ENCODE measurements around the gene SOX21.

The SOX21 gene

DNA sequence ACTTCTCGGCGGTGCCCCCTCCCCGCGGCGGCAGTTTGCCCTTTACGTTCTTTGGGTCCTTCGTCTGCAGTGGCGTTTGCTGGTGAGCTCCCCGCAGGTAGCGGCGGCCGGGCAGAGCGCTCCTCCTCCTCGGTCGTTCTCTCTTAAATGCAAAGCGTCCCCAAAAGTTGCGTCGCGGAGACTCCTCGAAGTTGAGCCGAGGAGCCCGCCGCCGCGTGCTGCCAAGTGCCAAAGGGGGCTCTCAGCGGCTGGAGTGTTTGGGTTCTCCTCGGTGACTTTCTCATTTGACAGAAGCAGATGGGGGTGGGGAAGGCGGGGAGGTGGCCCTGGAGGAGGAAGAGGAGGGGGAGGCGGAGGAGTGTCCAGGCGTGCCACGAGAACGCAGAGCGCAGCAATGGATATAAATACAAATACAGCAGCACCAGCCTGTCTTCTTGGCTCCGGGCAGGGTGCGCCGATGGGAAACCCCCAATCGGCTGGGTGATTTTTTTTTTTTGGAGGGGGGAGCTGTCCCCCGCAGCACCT, at the start of gene SOX21:
Gene SOX21, minus strand, starts transcription at position 259 of the 525 bp plus-strand sequence. CDS start 496 bp downstream, outside the sequence.
- DNase-seq (ENCODE audit: low read depth) = no peak
- TF ChIP-seq, protein P1, sequence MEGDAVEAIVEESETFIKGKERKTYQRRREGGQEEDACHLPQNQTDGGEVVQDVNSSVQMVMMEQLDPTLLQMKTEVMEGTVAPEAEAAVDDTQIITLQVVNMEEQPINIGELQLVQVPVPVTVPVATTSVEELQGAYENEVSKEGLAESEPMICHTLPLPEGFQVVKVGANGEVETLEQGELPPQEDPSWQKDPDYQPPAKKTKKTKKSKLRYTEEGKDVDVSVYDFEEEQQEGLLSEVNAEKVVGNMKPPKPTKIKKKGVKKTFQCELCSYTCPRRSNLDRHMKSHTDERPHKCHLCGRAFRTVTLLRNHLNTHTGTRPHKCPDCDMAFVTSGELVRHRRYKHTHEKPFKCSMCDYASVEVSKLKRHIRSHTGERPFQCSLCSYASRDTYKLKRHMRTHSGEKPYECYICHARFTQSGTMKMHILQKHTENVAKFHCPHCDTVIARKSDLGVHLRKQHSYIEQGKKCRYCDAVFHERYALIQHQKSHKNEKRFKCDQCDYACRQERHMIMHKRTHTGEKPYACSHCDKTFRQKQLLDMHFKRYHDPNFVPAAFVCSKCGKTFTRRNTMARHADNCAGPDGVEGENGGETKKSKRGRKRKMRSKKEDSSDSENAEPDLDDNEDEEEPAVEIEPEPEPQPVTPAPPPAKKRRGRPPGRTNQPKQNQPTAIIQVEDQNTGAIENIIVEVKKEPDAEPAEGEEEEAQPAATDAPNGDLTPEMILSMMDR (IDR thresholded peaks at IDR 0.05; ENCODE audit: control insufficient read depth, extremely low read depth, insufficient read depth) = no peak
- no peak within 1 kb of the TSS for H3K4me3 ChIP-seq (ENCODE audit: low read depth, low read length)

DNA sequence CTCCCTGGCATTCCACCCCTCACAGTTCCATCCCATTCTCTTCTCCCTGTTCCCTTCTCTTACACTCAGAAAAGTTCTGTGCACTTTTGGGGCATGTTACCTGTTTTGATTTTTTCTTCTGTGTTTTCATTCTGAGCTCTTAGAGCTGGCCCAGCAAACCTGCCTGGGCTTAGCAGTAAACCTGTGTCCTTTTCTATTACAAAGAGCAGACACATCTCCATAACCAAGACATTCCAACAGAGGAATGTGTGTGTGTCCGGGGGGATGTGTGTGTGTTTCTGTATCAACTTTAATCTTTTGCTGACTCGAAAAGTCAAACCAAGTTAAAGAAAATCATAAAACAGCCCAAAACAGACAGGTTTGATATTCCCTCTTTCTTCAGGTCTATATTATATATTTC, 49.1 kb upstream of the SOX21 start:
- TF ChIP-seq, protein P1 (IDR thresholded peaks at IDR 0.05; ENCODE audit: control insufficient read depth, extremely low read depth, insufficient read depth) = no peak
- DNase-seq (ENCODE audit: low read depth) = no peak
- no peak overlapping the region for H3K4me3 ChIP-seq (ENCODE audit: low read depth, low read length)

DNA sequence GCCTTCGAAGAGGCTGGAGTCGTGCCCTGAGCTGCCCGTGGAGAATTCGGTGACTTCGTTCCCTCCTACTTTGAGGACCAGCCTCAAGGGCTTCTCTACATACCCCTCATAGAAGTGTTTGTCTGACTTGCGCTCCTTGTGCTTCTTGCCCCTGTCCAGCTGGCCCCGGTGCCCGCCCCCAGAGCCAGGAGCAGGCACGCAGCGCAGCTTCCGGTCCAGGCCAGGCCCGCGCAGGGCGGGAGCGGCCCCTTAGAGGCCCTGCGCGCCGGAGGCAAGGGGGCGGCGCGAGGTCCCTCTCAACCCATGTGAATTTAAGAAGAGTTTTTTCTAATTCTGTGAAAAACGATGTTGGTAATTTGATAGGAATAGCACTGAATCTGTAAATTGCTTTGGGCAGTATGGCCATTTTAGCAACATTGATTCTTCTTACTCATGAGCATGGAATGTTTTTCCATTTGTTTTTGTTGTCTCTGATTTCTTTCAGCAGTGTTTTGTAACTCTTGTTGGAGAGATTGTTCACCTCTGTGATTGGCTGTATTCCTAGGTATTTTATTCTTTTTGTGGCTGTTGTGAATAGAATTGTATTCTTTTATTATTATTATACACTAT, 46.9 kb upstream of the SOX21 start:
- TF ChIP-seq, protein P1 (IDR thresholded peaks at IDR 0.05; ENCODE audit: control insufficient read depth, extremely low read depth, insufficient read depth) = no peak
- no peak overlapping the region for H3K4me3 ChIP-seq (ENCODE audit: low read depth, low read length)
- DNase-seq (ENCODE audit: low read depth) = no peak

DNA sequence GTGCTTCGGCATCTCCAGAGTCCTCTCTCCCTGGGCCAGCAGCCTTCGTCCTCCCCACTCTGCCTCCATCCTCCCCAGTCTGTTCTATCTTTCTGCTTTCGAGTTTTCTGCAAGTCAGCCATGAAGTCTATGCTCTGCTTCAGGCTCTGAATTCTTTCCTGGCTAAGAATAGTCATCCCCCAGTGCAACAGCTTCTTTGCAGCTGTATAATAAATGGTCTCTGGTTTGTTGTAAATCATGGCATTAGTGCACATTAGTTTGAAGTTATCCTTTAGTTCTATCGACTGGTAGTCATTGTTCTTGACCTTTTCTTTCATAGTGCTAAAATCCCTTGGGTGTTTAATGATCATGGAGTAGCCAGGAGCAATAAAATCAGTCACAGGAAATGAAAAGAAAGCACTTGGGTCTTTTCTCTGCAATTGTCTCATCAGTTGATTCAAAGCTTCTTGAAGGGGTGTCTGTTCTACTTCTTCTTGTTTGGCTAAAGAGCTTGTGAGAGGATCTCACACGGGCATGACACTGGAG, 46.2 kb upstream of the SOX21 start:
- TF ChIP-seq, protein P1 (IDR thresholded peaks at IDR 0.05; ENCODE audit: control insufficient read depth, extremely low read depth, insufficient read depth) = no peak
- no peak overlapping the region for H3K4me3 ChIP-seq (ENCODE audit: low read depth, low read length)
- DNase-seq (ENCODE audit: low read depth) = no peak

DNA sequence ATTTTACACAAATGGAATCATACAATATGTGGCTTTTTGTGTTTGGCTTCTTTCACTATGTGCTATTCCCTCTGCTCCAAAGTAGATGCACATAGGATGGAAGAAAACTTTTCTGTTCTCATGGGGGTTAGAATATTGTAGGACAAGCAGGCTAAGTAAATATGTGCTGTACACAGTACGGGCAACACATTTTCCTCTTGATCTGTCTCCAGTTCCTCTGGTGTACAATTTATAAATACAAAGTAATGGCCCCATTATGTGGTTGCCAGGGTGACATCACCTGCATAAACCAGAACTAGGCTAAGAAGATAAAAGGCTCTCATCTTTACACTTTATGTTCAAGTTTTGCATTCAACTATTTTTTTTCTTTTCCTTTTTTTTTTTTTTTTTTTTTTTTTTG, 41.0 kb upstream of the SOX21 start:
- TF ChIP-seq, protein P1 (IDR thresholded peaks at IDR 0.05; ENCODE audit: control insufficient read depth, extremely low read depth, insufficient read depth) = no peak

DNA sequence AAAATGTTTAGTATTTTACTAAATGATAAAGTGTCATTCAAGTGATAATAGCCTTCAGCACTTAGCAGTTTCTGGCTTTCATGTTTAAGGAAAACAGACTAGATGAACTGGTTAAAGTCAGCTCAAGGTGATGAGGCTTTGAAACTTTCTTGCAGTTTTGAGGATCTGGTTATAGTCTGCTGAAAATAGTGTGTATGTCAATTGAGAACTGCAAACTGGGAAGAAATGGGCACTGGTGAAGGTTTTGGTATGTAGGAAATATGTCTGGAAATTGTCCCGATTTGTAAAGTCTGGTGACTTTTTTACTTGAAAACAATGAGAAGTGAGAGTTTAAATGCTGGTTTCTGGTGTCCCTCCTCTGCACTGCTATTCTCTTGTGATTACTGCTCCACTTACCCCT, 36.8 kb upstream of the SOX21 start:
- DNase-seq (ENCODE audit: low read depth) = no peak
- TF ChIP-seq, protein P1 (IDR thresholded peaks at IDR 0.05; ENCODE audit: control insufficient read depth, extremely low read depth, insufficient read depth) = no peak
- H3K4me3 ChIP-seq (ENCODE audit: low read depth, low read length) = no peak overlapping the region

More for the DNA sequence above, 41.0 kb upstream of the SOX21 start:
- no peak for DNase-seq (ENCODE audit: low read depth)
- H3K4me3 ChIP-seq (ENCODE audit: low read depth, low read length) = no peak overlapping the region
